CD4-positive, alpha-beta T cell (primary cell): ENCODE measurements around the gene E2F3. TPM values are rescaled to one million over a fixed set of nuclear protein-coding genes. Genes with fewer than 3 reads are reported as not detected.

ENCODE experiments used
- ATAC-seq: fragments of 200-7000 bp; cut with Tn5 transposase; one replicate; pipeline ENCODE4 v1.10.0; 2022; ENCODE audit warnings: mild to moderate bottlenecking; ENCODE audit not compliant: poor library complexity
- CTCF ChIA-PET: fragments of 350-600 bp; sonication (Branson Sonifier 250); formaldehyde crosslinking; loops from one replicate; lab custom pipeline; 2021; ENCODE audit warnings: antibody characterized with exemption, inconsistent platforms; lab: Charles Lee
- POLR2A ChIA-PET: fragments of 350-600 bp; sonication (Branson Sonifier 250); formaldehyde crosslinking; loops from one replicate; lab custom pipeline; 2021; ENCODE audit warnings: antibody characterized with exemption, inconsistent platforms; lab: Charles Lee
- DNase-seq, 14 experiments: peaks; one replicate each; pipeline ENCODE4 v3.0.0-alpha.2; 2013 to 2020; ENCODE audit warnings: mixed read lengths in 2 of 14
- H3K27ac ChIP-seq, 2 donors: one replicate each; pipeline versions ENCODE4 v1.5.1 to v1.7.0; 2013; ENCODE audit warnings: low read length in 2 of 2, low read depth in 1 of 2, mild to moderate bottlenecking in 1 of 2
- H3K27me3 ChIP-seq, 2 experiments: 1 replicate in 1 of 2; 2 replicates in 1 of 2; pipeline versions ENCODE4 v1.6.1 to v1.7.0; 2013; ENCODE audit warnings: low read length in 2 of 2, control low read depth in 1 of 2, mild to moderate bottlenecking in 1 of 2, moderate library complexity in 1 of 2; ENCODE audit not compliant: insufficient read depth in 2 of 2, control insufficient read depth in 1 of 2
- H3K36me3 ChIP-seq: one replicate; pipeline ENCODE4 v1.6.1; 2013; ENCODE audit warnings: low read length, control low read depth; ENCODE audit not compliant: insufficient read depth
- H3K4me1 ChIP-seq: one replicate; pipeline ENCODE4 v1.6.1; 2013; ENCODE audit warnings: low read length, control low read depth; ENCODE audit not compliant: insufficient read depth
- H3K4me3 ChIP-seq: one replicate; pipeline ENCODE4 v1.5.1; 2013; ENCODE audit warnings: mild to moderate bottlenecking, low read length, moderate library complexity
- H3K9me3 ChIP-seq, 2 experiments: 1 replicate in 1 of 2; 2 replicates in 1 of 2; pipeline versions ENCODE4 v1.6.1 to v1.7.0; 2013; ENCODE audit warnings: low read length in 2 of 2, mild to moderate bottlenecking in 2 of 2, control low read depth in 1 of 2, moderate library complexity in 1 of 2; ENCODE audit not compliant: control insufficient read depth in 1 of 2, insufficient read depth in 1 of 2
- H3K27ac Mint-ChIP-seq: one replicate; pipeline ENCODE4 v1.8.0; 2020; ENCODE audit warnings: mixed read lengths
- H3K27me3 Mint-ChIP-seq: one replicate; pipeline ENCODE4 v1.8.0; 2021; ENCODE audit warnings: mixed read lengths
- H3K36me3 Mint-ChIP-seq: one replicate; pipeline ENCODE4 v1.8.0; 2021; ENCODE audit warnings: low read depth, mixed read lengths
- H3K4me1 Mint-ChIP-seq: one replicate; pipeline ENCODE4 v1.8.0; 2021; ENCODE audit warnings: low read depth, mixed read lengths
- H3K4me3 Mint-ChIP-seq: one replicate; pipeline ENCODE4 v1.8.0; 2020; ENCODE audit warnings: mild to moderate bottlenecking, mixed read lengths
- H3K9me3 Mint-ChIP-seq: one replicate; pipeline ENCODE4 v1.8.0; 2020; ENCODE audit warnings: mixed read lengths
- CTCF ChIP-seq: fragments of 200-600 bp; IDR thresholded peaks from one replicate; pipeline ENCODE4 v1.8.0; 2022; ENCODE audit warnings: antibody characterized with exemption, mild to moderate bottlenecking
- intact Hi-C, 2 experiments: fragments of 100-400 bp; cut with DNase I in 1 of 2; cut with micrococcal nuclease in 1 of 2; formaldehyde crosslinking; loops; one replicate each; pipeline versions ENCODE4 v1.15.1 to v1.9.0; 2023 to 2025; cut with DNase I, micrococcal nuclease
- total RNA-seq, 174 experiments: library from RNA in 2 of 174; stranded (reverse) in 2 of 174; gene quantifications; one replicate each; pipeline ENCODE4 v1.2.3 and lab custom pipeline; 2021 to 2026

The E2F3 gene
- total RNA-seq, 2 experiments from 2014 or later: 2.7 to 2.9 TPM

- H3K27ac ChIP-seq: no peak overlapping the region
- CTCF ChIA-PET: interaction anchor here (1.2 kb wide), 1 partner anchor 25 kb away, joined by 3 read pairs; no protein-coding TSS in a partner anchor
- H3K4me3 ChIP-seq: no peak overlapping the region
- peaks cover 4% of the 10 kb centered on the region for H3K4me1 ChIP-seq
- H3K9me3 Mint-ChIP-seq: peaks cover 4% of the 10 kb centered on the region
- POLR2A ChIA-PET: interaction anchor here (1.0 to 8.5 kb wide), 3 partner anchors 13 to 59 kb away, joined by 6 to 73 read pairs (median 23); no protein-coding TSS in a partner anchor
- no peak overlapping the region for H3K4me3 Mint-ChIP-seq
- H3K27me3 ChIP-seq: no peaks in the 10 kb centered on the region
- TF ChIP-seq CTCF: no peak
- ATAC-seq (no peak), DNase-seq (no peak)
- H3K27ac Mint-ChIP-seq: no peak overlapping the region
- intact Hi-C loops: no loop called here
- H3K9me3 ChIP-seq: no peaks in the 10 kb centered on the region
- H3K27me3 Mint-ChIP-seq: no peaks in the 10 kb centered on the region
- H3K36me3 Mint-ChIP-seq: no peaks in the 10 kb centered on the region
- peaks cover 19% of the 10 kb centered on the region for H3K4me1 Mint-ChIP-seq
- no peaks in the 10 kb centered on the region for H3K36me3 ChIP-seq
Measured at GRCh38 chr6:20379231-20379630, 22.4 kb upstream of the E2F3 start.

DNA sequence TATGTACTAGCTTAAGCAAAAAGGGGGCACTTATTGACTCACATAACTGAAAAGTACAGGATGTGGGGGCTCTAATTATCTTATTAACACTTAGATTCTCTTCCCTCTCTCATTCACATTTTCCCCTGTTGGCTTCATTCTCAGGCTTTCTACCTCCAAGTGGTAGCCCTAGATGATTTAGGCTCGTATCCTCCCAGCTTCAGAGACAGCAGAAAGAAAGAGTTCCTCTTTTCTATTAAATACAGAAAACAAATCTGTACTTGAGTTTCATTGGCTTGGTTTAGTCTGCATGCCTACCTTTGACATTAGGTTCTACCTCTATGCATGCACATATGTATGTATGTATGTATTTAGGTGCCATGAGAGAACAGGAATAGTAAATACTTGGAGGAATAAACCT, 15.5 kb upstream of the E2F3 start:
- H3K9me3 ChIP-seq: no peaks in the 10 kb centered on the region
- H3K36me3 Mint-ChIP-seq: no peaks in the 10 kb centered on the region
- TF ChIP-seq CTCF: no peak
- no peaks in the 10 kb centered on the region for H3K27me3 Mint-ChIP-seq
- no peaks in the 10 kb centered on the region for H3K36me3 ChIP-seq
- no peak for ATAC-seq
- no peaks in the 10 kb centered on the region for H3K4me1 ChIP-seq
- H3K4me1 Mint-ChIP-seq: peaks cover 2% of the 10 kb centered on the region
- intact Hi-C loops: no loop called here
- ChIA-PET POLR2A (interaction anchor here (1.1 to 1.6 kb wide), 2 partner anchors 18 to 20 kb away, joined by 3 to 6 read pairs; no protein-coding TSS in a partner anchor), CTCF (interaction anchor here (0.6 kb wide), 1 partner anchor 276 kb away, joined by 4 read pairs; no protein-coding TSS in a partner anchor)
- no peak overlapping the region for H3K27ac ChIP-seq
- no peak overlapping the region for H3K27ac Mint-ChIP-seq
- H3K27me3 ChIP-seq: no peaks in the 10 kb centered on the region
- H3K4me3 Mint-ChIP-seq: no peak overlapping the region
- no peak for DNase-seq
- H3K9me3 Mint-ChIP-seq: peaks cover 4% of the 10 kb centered on the region
- no peak overlapping the region for H3K4me3 ChIP-seq

- Mint-ChIP-seq H3K4me3 (no peak overlapping the region), H3K36me3 (no peaks in the 10 kb centered on the region), H3K27me3 (no peaks in the 10 kb centered on the region), H3K9me3 (no peaks in the 10 kb centered on the region), H3K27ac (no peak overlapping the region), H3K4me1 (peaks cover 10% of the 10 kb centered on the region)
- Histone ChIP-seq H3K4me1 (no peaks in the 10 kb centered on the region), H3K36me3 (no peaks in the 10 kb centered on the region), H3K27me3 (no peaks in the 10 kb centered on the region), H3K27ac (no peak overlapping the region), H3K4me3 (no peak overlapping the region), H3K9me3 (no peaks in the 10 kb centered on the region)
- DNase-seq (no peak), ATAC-seq (no peak)
- ChIA-PET POLR2A (interaction anchor here (1.7 to 1.8 kb wide), 2 partner anchors 23 to 69 kb away, joined by 5 to 9 read pairs; no protein-coding TSS in a partner anchor), CTCF (no interaction called here)
- intact Hi-C loops: no loop called here
- no peak for TF ChIP-seq CTCF
Measured at GRCh38 chr6:20389066-20389465, 12.6 kb upstream of the E2F3 start.
